Activated CD8-positive, alpha-beta T cell treated with anti-CD3 and anti-CD28 coated beads for 36 hours (primary cell): ENCODE measurements around the gene ABCC2. TPM values are rescaled to one million over a fixed set of nuclear protein-coding genes. Genes with fewer than 3 reads are reported as not detected.
"Not testable (repeated sequence)": the region's sequence is repeated elsewhere in the genome, so short reads cannot be mapped to it uniquely, and the experiment has no call there.

ENCODE experiments used
- ATAC-seq: fragments of 200-7000 bp; cut with Tn5 transposase; one replicate; pipeline ENCODE4 v1.10.0; 2021; ENCODE audit warnings: mild to moderate bottlenecking, moderate library complexity
- CTCF ChIA-PET: fragments of 350-600 bp; sonication (Branson Sonifier 250); formaldehyde crosslinking; loops from one replicate; lab custom pipeline; 2021; ENCODE audit warnings: antibody characterized with exemption; lab: Charles Lee
- POLR2A ChIA-PET: fragments of 350-600 bp; sonication (Branson Sonifier 250); formaldehyde crosslinking; loops from one replicate; lab custom pipeline; 2021; ENCODE audit warnings: antibody characterized with exemption; lab: Charles Lee
- DNase-seq: peaks from one replicate; pipeline ENCODE4 v3.0.0-alpha.2; 2020
- H3K27ac Mint-ChIP-seq: one replicate; pipeline ENCODE4 v1.8.0; 2021; ENCODE audit warnings: mild to moderate bottlenecking, mixed read lengths
- H3K27me3 Mint-ChIP-seq: one replicate; pipeline ENCODE4 v1.8.0; 2021; ENCODE audit warnings: mixed read lengths
- H3K36me3 Mint-ChIP-seq: one replicate; pipeline ENCODE4 v1.8.0; 2021; ENCODE audit warnings: low read depth, mixed read lengths
- H3K4me1 Mint-ChIP-seq: one replicate; pipeline ENCODE4 v1.8.0; 2021; ENCODE audit warnings: low read depth, mixed read lengths
- H3K4me3 Mint-ChIP-seq: one replicate; pipeline ENCODE4 v1.8.0; 2021; ENCODE audit warnings: mild to moderate bottlenecking, moderate library complexity, mixed read lengths
- H3K9me3 Mint-ChIP-seq: one replicate; pipeline ENCODE4 v1.8.0; 2021; ENCODE audit warnings: mixed read lengths
- CTCF ChIP-seq: fragments of 200-600 bp; IDR thresholded peaks from one replicate; pipeline ENCODE4 v1.8.0; 2022; ENCODE audit warnings: antibody characterized with exemption, mild to moderate bottlenecking
- intact Hi-C: fragments of 100-400 bp; cut with micrococcal nuclease; formaldehyde crosslinking; loops from one replicate; pipeline ENCODE4 v1.10.0; 2022
- total RNA-seq, 2 experiments: library from RNA; stranded (reverse); gene quantifications; one replicate each; pipeline ENCODE4 v1.2.3, GENCODE V29; 2021

ABCC2 gene
- total RNA-seq: 1 to 10 TPM in 1 of 2 experiments, under 1 TPM in 1; 0.87 to 1.0 TPM

GRCh38 chr10:99782447-99783286 is at the start of gene ABCC2:
Gene ABCC2 (plus strand): TSS chr10:99782640. CDS start chr10:99782845, 205 bp downstream.
- H3K4me1 Mint-ChIP-seq: peaks cover 3% of the 10 kb centered on the region
- no peak for TF ChIP-seq CTCF
- DNase-seq (no peak), ATAC-seq (no peak)
- no peaks in the 10 kb centered on the region for H3K36me3 Mint-ChIP-seq
- intact Hi-C loops: no loop called here
- no peak within 1 kb of the TSS for H3K4me3 Mint-ChIP-seq
- H3K27me3 Mint-ChIP-seq: no peaks in the 10 kb centered on the region
- no peaks in the 10 kb centered on the region for H3K9me3 Mint-ChIP-seq
- ChIA-PET CTCF (no interaction called here), POLR2A (no interaction called here)
- no peak within 1 kb of the TSS for H3K27ac Mint-ChIP-seq

- no peaks in the 10 kb centered on the region for H3K27me3 Mint-ChIP-seq
- POLR2A ChIA-PET: interaction anchor here (1.8 to 2.4 kb wide), 2 partner anchors 114 to 117 kb away, joined by 11 to 26 read pairs; partner anchors contain the start of gene SLC25A28
- intact Hi-C loops: no loop called here
- peaks cover 49% of the 10 kb centered on the region for H3K36me3 Mint-ChIP-seq
- H3K9me3 Mint-ChIP-seq: peaks cover 3% of the 10 kb centered on the region
- TF ChIP-seq CTCF: no peak
- peak overlapping the region; percentile 36 for H3K27ac Mint-ChIP-seq
- DNase-seq (no peak), ATAC-seq (no peak)
- peaks cover 38% of the 10 kb centered on the region for H3K4me1 Mint-ChIP-seq
- H3K4me3 Mint-ChIP-seq: peak overlapping the region; percentile 75
- CTCF ChIA-PET: interaction anchor here (1.2 to 1.8 kb wide), 6 partner anchors 10 to 273 kb away, joined by 3 to 8 read pairs (median 3); no protein-coding TSS in a partner anchor
Observed at GRCh38 chr10:99733366-99733765, 49.1 kb upstream of the ABCC2 start.

GRCh38 chr10:99734111-99734510 is 48.3 kb upstream of the ABCC2 start:
- CTCF ChIA-PET: interaction anchor here (1.5 kb wide), 1 partner anchor 9 kb away, joined by 3 read pairs; no protein-coding TSS in a partner anchor
- POLR2A ChIA-PET, H3K4me3 Mint-ChIP-seq, intact Hi-C loops, H3K27me3 Mint-ChIP-seq, H3K27ac Mint-ChIP-seq, H3K9me3 Mint-ChIP-seq, ATAC-seq, DNase-seq: not testable (repeated sequence)
- Mint-ChIP-seq H3K4me1 (peaks cover 34% of the 10 kb centered on the region), H3K36me3 (peaks cover 54% of the 10 kb centered on the region)

- POLR2A ChIA-PET: interaction anchor here (1.1 to 1.7 kb wide), 2 partner anchors 7 to 8 kb away, joined by 4 read pairs; partner anchors contain the start of genes COX15 and CUTC
Observed at GRCh38 chr10:99740260-99740659, 42.2 kb upstream of the ABCC2 start.

More at GRCh38 chr10:99740260-99740659, 42.2 kb upstream of the ABCC2 start:
- no peak for DNase-seq
- no peak for TF ChIP-seq CTCF
- Mint-ChIP-seq H3K9me3 (peaks cover 17% of the 10 kb centered on the region), H3K36me3 (peaks cover 79% of the 10 kb centered on the region), H3K27me3 (no peaks in the 10 kb centered on the region), H3K27ac (no peak overlapping the region), H3K4me3 (no peak overlapping the region), H3K4me1 (peaks cover 34% of the 10 kb centered on the region)
- CTCF ChIA-PET: interaction anchor here (0.7 to 1.8 kb wide), 2 partner anchors 8 to 105 kb away, joined by 3 to 5 read pairs; partner anchors contain the start of gene CUTC
- intact Hi-C loops: no loop called here
- ATAC-seq: no peak
